Cerebellar nuclear complex (tissue), 1 donor: ENCODE data around the gene SPTBN2.
A peak's percentile ranks its signal among the peaks of the same experiment; 100 is the strongest.

Source experiments
- DNase-seq, 2 experiments: peaks; one replicate each; lab custom pipeline; 2025; lab: John Stamatoyannopoulos, UW

SPTBN2 gene

GRCh38 chr11:66701432-66702240, 27.4 kb downstream of the SPTBN2 start:
- no peak for DNase-seq

DNA sequence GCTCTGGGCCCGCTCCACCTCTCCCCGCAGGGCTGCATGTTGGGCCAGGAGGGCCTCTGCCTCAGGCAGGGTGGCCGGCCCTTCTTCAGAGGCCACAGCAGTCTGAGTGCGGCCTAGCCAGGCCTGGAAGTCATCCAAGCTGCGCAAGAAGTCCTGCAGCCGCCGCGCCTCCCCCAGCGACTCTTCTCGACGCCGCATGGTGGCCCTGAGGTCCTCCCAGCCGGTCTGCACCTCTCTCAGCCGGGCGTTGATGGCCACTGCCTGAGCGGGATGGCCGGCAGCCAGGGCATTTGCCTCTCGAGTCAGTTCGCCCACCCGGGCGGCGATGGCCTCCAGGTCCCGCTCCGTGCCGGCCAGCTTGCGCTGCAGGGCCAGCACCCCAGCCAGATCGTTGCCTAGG, 28.3 kb downstream of the SPTBN2 start:
- DNase-seq, result no peak

- DNase-seq, result no peak
Observed at GRCh38 chr11:66700337-66700736, 28.7 kb downstream of the SPTBN2 start.

- no peak for DNase-seq
Observed at GRCh38 chr11:66698491-66698890, 30.5 kb downstream of the SPTBN2 start.

DNA sequence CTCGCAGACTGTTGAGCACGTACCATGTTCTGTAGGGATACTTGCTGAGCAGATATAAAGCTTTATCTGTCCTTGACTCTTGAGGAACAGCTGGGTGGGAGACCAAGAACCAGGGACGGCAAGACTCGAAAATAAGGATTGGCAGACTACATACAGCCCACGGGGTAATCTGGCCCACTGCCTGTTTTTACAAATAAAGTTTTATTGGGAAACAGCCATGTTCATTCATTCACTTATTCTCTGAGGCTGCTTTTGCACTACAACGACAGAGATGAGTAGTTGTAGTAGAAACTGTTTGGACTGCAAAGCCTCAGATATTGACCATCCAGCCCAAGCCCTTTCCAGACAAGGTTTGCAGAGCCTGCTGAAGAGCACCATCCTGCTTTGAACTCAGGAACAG, 31.0 kb downstream of the SPTBN2 start:
- no peak for DNase-seq

GRCh38 chr11:66696146-66696545, 32.9 kb downstream of the SPTBN2 start:
- DNase-seq, result no peak

DNA sequence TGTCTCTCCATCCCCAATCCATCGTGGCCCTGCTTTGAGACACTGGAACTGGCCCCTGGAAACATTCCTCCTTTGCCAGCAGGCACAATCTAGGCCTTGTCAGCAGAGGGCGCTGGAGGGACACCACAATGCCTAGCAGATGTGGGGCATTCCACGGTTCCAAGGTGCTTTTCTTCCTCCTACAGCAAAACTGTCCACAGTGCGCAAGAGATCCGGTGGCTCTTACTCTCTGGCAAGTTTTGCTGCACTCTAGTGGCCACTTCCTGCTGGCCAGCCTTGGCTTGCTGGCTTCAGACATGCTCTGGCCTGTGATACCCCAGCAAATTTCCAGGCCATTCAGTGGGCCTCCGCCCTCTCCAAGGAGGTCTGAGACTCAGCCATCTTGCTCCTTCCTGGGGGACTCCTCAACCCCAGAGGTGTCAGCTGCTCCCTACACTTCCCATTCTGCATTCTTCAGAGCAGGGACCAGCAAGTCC, 34.2 kb downstream of the SPTBN2 start:
- peak; percentile 27 to 59 for DNase-seq

DNA sequence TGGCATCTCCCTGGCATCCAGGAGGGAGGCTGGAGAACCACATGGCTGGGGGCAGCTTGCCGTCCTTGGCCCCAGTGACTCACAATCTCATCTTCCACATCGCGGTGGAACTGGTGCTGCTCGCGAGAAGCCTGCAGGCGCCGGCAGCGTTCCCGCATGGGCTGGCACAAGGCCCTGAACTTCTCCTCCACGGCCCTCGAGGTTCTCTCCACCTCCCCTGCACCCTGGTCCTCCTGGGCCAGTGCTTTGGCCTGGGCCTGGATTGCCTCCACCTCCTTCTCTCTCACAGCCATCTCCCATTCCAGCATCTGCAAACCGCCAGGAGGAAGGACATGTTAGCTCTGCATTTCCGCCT, 35.0 kb downstream of the SPTBN2 start:
- no peak for DNase-seq

- DNase-seq, result no peak
Observed at GRCh38 chr11:66693356-66694055, 35.5 kb downstream of the SPTBN2 start.

DNA sequence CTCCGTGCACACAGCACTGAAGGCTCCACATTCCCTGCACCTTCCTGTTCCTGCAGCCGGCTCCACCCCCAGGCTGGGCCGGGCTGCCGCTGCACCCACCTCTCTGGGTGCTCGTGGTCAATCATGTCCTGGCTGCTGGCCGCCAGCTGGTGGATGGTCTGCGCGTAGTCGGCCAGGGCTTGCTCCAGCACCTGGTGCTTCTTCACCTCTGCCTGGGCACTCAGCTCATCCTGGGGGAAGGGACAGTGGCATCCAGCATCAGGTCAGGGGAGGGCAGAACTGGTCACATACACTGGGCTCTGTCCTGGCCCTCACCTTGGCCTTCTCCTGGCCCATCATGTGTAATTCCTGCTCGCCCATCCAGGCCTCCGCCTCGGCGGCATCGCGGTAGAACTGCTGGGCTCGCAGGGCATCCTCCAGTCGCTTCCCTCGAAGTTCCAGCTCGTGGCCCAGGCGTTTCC, 36.1 kb downstream of the SPTBN2 start:
- no peak for DNase-seq

GRCh38 chr11:66692446-66692845, 36.6 kb downstream of the SPTBN2 start:
- peak in 1 of 2 experiments; percentile 35 for DNase-seq

DNA sequence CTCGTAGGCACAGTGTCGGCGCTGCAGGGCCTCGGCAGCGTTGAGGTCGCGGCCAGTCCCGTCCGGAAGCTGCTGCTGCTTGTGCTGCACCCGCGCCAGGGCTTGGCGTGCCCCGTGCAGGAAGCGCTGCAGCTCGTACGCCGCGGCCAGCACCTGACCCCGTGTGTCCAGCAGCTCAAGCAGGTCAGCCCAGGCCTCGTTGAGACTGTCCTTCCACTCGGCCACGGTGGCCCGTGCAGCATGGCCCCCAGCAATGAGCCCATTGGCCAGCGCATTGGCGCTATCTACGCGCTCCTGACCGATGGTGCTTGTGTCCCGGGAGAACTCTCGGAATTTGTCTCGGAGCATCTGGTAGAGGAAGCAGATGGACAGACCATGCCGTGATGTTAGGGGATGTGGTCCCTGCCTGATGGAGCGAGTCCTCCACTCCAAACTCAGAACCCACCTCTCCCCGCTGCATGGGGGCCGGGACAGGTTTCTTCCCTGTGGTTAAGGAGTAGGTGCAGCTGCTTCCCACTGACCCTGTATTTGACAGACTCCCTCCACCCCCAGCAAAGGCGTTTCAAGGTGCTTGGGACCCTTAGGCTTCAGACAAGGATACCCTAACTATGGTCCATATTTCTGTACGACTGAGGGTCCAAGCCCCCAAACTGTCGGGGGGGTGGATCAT, 37.6 kb downstream of the SPTBN2 start:
- DNase-seq, result no peak

- no peak for DNase-seq
Observed at GRCh38 chr11:66689661-66690590, 39.1 kb downstream of the SPTBN2 start.

GRCh38 chr11:66688561-66689534, 40.2 kb downstream of the SPTBN2 start:
- no peak for DNase-seq

DNA sequence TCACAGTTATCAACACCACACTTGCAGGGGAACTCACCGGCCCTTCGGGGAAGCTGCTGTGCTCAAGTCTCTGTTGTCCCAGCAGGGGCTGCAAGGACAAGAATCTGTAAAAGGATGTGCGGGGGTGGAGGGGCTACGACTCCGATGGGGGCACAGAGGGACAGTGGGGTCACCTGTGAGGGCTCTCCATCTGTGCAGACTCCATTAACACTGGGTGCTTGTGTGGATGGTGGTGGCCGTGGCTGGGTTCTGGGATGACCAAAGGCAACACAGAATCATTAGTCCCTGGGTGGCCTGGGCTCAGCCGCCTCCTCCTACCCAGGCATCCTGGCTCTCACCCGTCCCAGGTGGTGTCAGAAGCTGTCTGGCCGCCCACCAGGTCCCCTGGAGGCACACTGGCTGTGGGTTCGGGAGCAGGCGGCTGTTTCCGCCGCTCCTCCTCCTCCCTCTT, 41.2 kb downstream of the SPTBN2 start:
- DNase-seq, result no peak

- DNase-seq, result peak in 1 of 2 experiments; percentile 24
Observed at GRCh38 chr11:66686801-66687750, 41.9 kb downstream of the SPTBN2 start.

DNA sequence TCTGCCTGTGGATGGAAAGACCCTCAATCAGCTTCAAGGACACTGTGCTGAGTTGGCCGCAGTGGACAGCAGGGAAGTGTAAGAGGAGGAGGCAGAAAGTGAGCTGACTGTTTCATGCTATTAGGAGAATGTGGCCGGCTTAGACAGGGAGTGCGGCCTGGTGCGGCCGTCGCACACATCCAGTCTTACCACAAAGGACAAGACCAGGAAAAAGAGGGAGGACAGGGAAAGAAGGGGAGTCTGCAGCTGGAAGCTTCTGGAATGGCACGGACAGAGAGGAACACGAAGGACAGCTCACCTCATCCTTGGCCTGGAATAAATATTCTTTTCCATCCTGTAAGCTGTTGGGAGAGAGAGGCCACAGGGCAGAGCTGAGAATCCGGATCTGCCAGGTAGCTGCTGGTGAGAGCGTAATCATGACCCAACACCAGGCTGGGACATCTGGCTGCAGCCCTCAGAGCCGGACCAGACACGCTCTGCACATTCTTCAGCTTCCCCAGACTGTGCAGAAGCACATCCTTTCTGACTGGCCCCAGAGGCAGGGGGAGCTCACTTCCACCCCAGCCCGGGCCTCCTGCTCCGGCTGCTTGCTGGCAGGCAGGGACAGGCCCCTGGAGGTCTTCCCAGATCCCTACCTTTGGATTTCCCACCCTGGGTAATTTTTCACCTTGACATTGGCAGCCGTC, 42.8 kb downstream of the SPTBN2 start:
- DNase-seq, result no peak

GRCh38 chr11:66685276-66686099, 43.5 kb downstream of the SPTBN2 start:
- DNase-seq, result no peak
